Measurements from ENCODE around the gene SLC35G6.
"Not testable (repeated sequence)": the region's sequence is repeated elsewhere in the genome, so short reads cannot be mapped to it uniquely, and the experiment has no call there.

The SLC35G6 gene

DNA sequence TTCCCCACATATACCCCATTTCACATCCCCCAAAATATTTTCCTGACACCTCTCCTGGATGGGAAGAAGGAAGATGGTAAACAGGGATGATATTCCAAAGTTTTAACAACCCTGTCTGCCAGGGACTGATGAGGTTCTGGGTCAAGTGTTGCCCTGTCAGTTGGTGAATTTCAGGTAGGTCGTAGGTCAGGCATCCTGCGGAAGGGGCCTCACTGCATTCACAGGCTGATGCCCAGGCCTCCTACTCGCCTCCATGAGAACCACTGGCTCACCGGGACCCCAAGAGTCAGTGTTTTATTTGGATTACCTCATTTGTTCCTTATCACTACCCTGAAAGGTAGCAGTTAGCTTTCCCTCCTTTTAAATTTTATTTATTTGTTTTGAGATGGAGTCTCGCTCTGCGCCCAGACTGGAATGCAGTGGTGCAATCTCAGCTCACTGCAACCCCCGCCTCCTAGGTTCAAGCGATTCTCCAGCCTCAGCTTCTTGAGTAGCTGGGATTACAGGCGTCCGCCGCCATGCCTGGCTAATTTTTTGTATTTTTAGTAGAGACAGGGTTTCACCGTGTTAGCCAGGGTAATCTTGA, 12.3 kb upstream of the SLC35G6 start:
- H3K4me1 ChIP-seq (ENCODE audit: low read length): no peaks in the 10 kb centered on the region
- H3K9ac ChIP-seq (ENCODE audit: low read length): no peak overlapping the region
- no peaks in the 10 kb centered on the region for H3K36me3 ChIP-seq (replicated peaks; ENCODE audit: low read depth, low read length)
- H3K79me2 ChIP-seq (ENCODE audit: low read length): no peaks in the 10 kb centered on the region
- TF ChIP-seq, protein P1, sequence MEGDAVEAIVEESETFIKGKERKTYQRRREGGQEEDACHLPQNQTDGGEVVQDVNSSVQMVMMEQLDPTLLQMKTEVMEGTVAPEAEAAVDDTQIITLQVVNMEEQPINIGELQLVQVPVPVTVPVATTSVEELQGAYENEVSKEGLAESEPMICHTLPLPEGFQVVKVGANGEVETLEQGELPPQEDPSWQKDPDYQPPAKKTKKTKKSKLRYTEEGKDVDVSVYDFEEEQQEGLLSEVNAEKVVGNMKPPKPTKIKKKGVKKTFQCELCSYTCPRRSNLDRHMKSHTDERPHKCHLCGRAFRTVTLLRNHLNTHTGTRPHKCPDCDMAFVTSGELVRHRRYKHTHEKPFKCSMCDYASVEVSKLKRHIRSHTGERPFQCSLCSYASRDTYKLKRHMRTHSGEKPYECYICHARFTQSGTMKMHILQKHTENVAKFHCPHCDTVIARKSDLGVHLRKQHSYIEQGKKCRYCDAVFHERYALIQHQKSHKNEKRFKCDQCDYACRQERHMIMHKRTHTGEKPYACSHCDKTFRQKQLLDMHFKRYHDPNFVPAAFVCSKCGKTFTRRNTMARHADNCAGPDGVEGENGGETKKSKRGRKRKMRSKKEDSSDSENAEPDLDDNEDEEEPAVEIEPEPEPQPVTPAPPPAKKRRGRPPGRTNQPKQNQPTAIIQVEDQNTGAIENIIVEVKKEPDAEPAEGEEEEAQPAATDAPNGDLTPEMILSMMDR (IDR thresholded peaks at IDR 0.05; ENCODE audit: low read depth, low read length): no peak
- no peak for TF ChIP-seq EZH2phosphoT487 (IDR thresholded peaks at IDR 0.05; ENCODE audit: low read depth)
- H3K27ac ChIP-seq (ENCODE audit: low read length): no peak overlapping the region
- H3K27me3 ChIP-seq (ENCODE audit: low read depth, low read length): no peaks in the 10 kb centered on the region
- no peak overlapping the region for H3K4me3 ChIP-seq (ENCODE audit: low read length)
- H3K4me2 ChIP-seq (ENCODE audit: low read length): no peak overlapping the region
- H3K9me3 ChIP-seq (ENCODE audit: insufficient read depth, low read length): no peaks in the 10 kb centered on the region
- no peaks in the 10 kb centered on the region for H4K20me1 ChIP-seq (ENCODE audit: insufficient read depth, low read length)
- no peak overlapping the region for H2AFZ ChIP-seq (ENCODE audit: low read depth, low read length)

- H3K9me3 ChIP-seq (ENCODE audit: insufficient read depth, low read length); H3K27me3 ChIP-seq (ENCODE audit: low read depth, low read length); H3K27ac ChIP-seq (ENCODE audit: low read length); H3K36me3 ChIP-seq (replicated peaks; ENCODE audit: low read depth, low read length); H3K4me2 ChIP-seq (ENCODE audit: low read length); H3K9ac ChIP-seq (ENCODE audit: low read length); H3K79me2 ChIP-seq (ENCODE audit: low read length); H3K4me3 ChIP-seq (ENCODE audit: low read length); H3K4me1 ChIP-seq (ENCODE audit: low read length); H4K20me1 ChIP-seq (ENCODE audit: insufficient read depth, low read length); H2AFZ ChIP-seq (ENCODE audit: low read depth, low read length): not testable (repeated sequence)
These were observed 11.4 kb upstream of the SLC35G6 start for GRCh38 chr17:7469843-7470242.

- not testable (repeated sequence) for H4K20me1 ChIP-seq (ENCODE audit: insufficient read depth, low read length); H2AFZ ChIP-seq (ENCODE audit: low read depth, low read length); H3K4me1 ChIP-seq (ENCODE audit: low read length); H3K27me3 ChIP-seq (ENCODE audit: low read depth, low read length); H3K27ac ChIP-seq (ENCODE audit: low read length); H3K9me3 ChIP-seq (ENCODE audit: insufficient read depth, low read length); H3K36me3 ChIP-seq (replicated peaks; ENCODE audit: low read depth, low read length); H3K79me2 ChIP-seq (ENCODE audit: low read length); H3K4me3 ChIP-seq (ENCODE audit: low read length); H3K4me2 ChIP-seq (ENCODE audit: low read length); H3K9ac ChIP-seq (ENCODE audit: low read length)
These were observed 10.7 kb upstream of the SLC35G6 start for GRCh38 chr17:7470457-7470973.

DNA sequence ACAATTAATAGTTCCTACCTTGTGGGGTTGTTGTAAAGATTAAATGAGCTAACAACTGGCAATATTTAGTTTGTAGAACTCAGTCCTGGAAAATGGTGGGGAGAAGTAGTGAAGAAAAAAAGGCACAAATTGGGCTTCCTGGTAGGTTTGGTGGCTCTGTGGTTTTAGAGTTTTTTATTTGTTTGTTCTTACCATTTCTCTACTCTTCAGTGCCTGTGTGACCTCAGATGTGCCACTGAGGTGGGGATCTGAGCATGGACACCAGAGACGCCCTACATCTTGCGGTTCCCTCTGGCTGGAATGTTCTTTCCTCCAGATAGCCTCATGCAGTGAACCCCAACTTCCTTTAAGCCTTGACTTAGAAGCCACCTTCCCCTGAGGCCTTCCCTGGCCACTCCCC, 9.5 kb upstream of the SLC35G6 start:
- H3K4me2 ChIP-seq (ENCODE audit: low read length): no peak overlapping the region
- no peak overlapping the region for H3K27ac ChIP-seq (ENCODE audit: low read length)

DNA sequence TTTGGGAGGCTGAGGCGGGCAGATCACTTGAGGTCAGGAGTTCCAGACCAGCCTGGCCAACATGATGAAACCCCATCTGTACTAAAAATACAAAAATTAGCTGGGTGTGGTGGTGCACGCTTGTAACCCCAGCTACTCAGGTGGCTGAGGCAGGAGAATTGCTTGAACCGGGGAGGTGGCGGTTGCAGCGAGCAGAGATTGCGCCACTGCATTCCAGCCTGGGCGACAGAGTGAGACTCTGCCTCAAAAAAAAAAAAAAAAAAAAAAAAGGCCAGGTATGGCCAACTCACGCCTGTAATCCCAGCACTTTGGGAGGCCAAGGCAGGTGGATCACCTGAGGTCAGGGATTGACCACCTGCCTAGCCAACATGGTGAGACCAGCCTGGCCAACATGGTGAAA, 6.5 kb upstream of the SLC35G6 start:
- H3K79me2 ChIP-seq (ENCODE audit: low read length): peaks cover 42% of the 10 kb centered on the region
- H3K27me3 ChIP-seq (ENCODE audit: low read depth, low read length); H3K4me2 ChIP-seq (ENCODE audit: low read length); H3K4me1 ChIP-seq (ENCODE audit: low read length); H2AFZ ChIP-seq (ENCODE audit: low read depth, low read length); H3K36me3 ChIP-seq (replicated peaks; ENCODE audit: low read depth, low read length); H3K9me3 ChIP-seq (ENCODE audit: insufficient read depth, low read length); H3K4me3 ChIP-seq (ENCODE audit: low read length); H3K9ac ChIP-seq (ENCODE audit: low read length); H3K27ac ChIP-seq (ENCODE audit: low read length): not testable (repeated sequence)
- peaks cover 19% of the 10 kb centered on the region; the same call in 1 of the 2 replicates for H4K20me1 ChIP-seq (ENCODE audit: insufficient read depth, low read length)

More for the DNA sequence above, 9.5 kb upstream of the SLC35G6 start:
- TF ChIP-seq, protein P1 (IDR thresholded peaks at IDR 0.05; ENCODE audit: low read depth, low read length): no peak
- no peak for TF ChIP-seq EZH2phosphoT487 (IDR thresholded peaks at IDR 0.05; ENCODE audit: low read depth)
- H3K9me3 ChIP-seq (ENCODE audit: insufficient read depth, low read length): no peaks in the 10 kb centered on the region
- no peak overlapping the region for H3K4me3 ChIP-seq (ENCODE audit: low read length)
- peaks cover 9% of the 10 kb centered on the region; the same call in 1 of the 2 replicates for H4K20me1 ChIP-seq (ENCODE audit: insufficient read depth, low read length)
- H3K9ac ChIP-seq (ENCODE audit: low read length): no peak overlapping the region
- no peaks in the 10 kb centered on the region for H3K27me3 ChIP-seq (ENCODE audit: low read depth, low read length)
- H3K36me3 ChIP-seq (replicated peaks; ENCODE audit: low read depth, low read length): no peaks in the 10 kb centered on the region
- no peak overlapping the region for H2AFZ ChIP-seq (ENCODE audit: low read depth, low read length)
- no peaks in the 10 kb centered on the region for H3K4me1 ChIP-seq (ENCODE audit: low read length)
- H3K79me2 ChIP-seq (ENCODE audit: low read length): peaks cover 15% of the 10 kb centered on the region
